A549 (cell line): ENCODE results near the gene ASZ1.

Source experiments
- BHLHE40 ChIP-seq: IDR thresholded peaks from 2 replicates; pipeline ENCODE4 v1.6.1; 2012; ENCODE audit warnings: low read depth, low read length, inconsistent platforms
- CBX2 ChIP-seq: fragments of 200-600 bp; sonication (generic); IDR thresholded peaks from 2 replicates; pipeline ENCODE4 v1.6.1; 2016; ENCODE audit warnings: low read depth, mild to moderate bottlenecking, borderline replicate concordance
- CTCF ChIP-seq: fragments of >200 bp; sonication (Bioruptor Twin); formaldehyde crosslinking; IDR thresholded peaks from 3 replicates; pipeline ENCODE4 v1.5.1; 2016
- MAX ChIP-seq: IDR thresholded peaks from 2 replicates; pipeline ENCODE4 v1.6.1; 2012
- MAZ ChIP-seq: fragments of 150-350 bp; IDR thresholded peaks from 2 replicates; pipeline ENCODE4 v1.6.1; 2014; ENCODE audit warnings: antibody characterized with exemption, low read depth, low read length, borderline replicate concordance
- MYC ChIP-seq: IDR thresholded peaks from 2 replicates; pipeline ENCODE4 v1.6.1; 2012; ENCODE audit warnings: mild to moderate bottlenecking, inconsistent platforms, low read length, improper control_type of control experiment, borderline replicate concordance
- NR3C1 ChIP-seq: fragments of >200 bp; sonication (Bioruptor Twin); formaldehyde crosslinking; IDR thresholded peaks from 3 replicates; pipeline ENCODE4 v1.6.1; 2017
- POLR2A ChIP-seq: IDR thresholded peaks from 2 replicates; pipeline ENCODE4 v1.6.1; 2012; ENCODE audit warnings: mild to moderate bottlenecking, low read length
- POLR2AphosphoS2 ChIP-seq: conservative IDR thresholded peaks from 2 replicates; pipeline ENCODE4 v1.6.1; 2012; ENCODE audit warnings: low read length, improper control_type of control experiment, inconsistent platforms
- RCOR1 ChIP-seq: fragments of 150-350 bp; IDR thresholded peaks from 2 replicates; pipeline ENCODE4 v1.6.1; 2014; ENCODE audit warnings: antibody characterized with exemption, low read length, low read depth
- REST ChIP-seq: fragments of 200-600 bp; sonication (generic); IDR thresholded peaks from 2 replicates; pipeline ENCODE4 v1.6.1; 2016; ENCODE audit warnings: antibody characterized with exemption, mild to moderate bottlenecking, moderate library complexity
- SMC3 ChIP-seq: fragments of >200 bp; sonication (Bioruptor Twin); formaldehyde crosslinking; IDR thresholded peaks from 3 replicates; pipeline ENCODE4 v1.6.1; 2018; ENCODE audit warnings: inconsistent platforms
- USF2 ChIP-seq: fragments of 450-650 bp; IDR thresholded peaks from 2 replicates; pipeline ENCODE4 v1.6.1; 2014; ENCODE audit warnings: antibody characterized with exemption
- ZFP36 ChIP-seq: fragments of 450-650 bp; IDR thresholded peaks from 2 replicates; pipeline ENCODE4 v1.6.1; 2014; ENCODE audit warnings: borderline replicate concordance; ENCODE audit not compliant: partially characterized antibody

GRCh38 chr7:117403737-117404136, 23.6 kb downstream of the ASZ1 start:
- TF ChIP-seq ZFP36 (no peak), CTCF (no peak), REST (no peak), CBX2 (no peak), POLR2AphosphoS2 (no peak), RCOR1 (no peak), NR3C1 (no peak), MYC (no peak), MAZ (no peak), USF2 (no peak), POLR2A (no peak), BHLHE40 (no peak), MAX (no peak), SMC3 (no peak)
